H1 (cell line): ENCODE data around the gene MBTPS1. TPM values are rescaled to one million over a fixed set of nuclear protein-coding genes. Genes with fewer than 3 reads are reported as not detected.

Experiments used
- CTCF ChIA-PET: fragments of 300-600 bp; sonication (Branson Sonifier 250); formaldehyde crosslinking; loops from one replicate; lab custom pipeline; 2021; ENCODE audit not compliant: partially characterized antibody; lab: Charles Lee
- POLR2A ChIA-PET: fragments of 300-600 bp; sonication (Branson Sonifier 250); formaldehyde crosslinking; loops from one replicate; lab custom pipeline; 2021; ENCODE audit warnings: inconsistent platforms; ENCODE audit not compliant: partially characterized antibody; lab: Charles Lee
- DNase-seq, 2 experiments: peaks; one replicate each; pipeline versions ENCODE4 v3.0.0 to v3.0.0-alpha.2; 2010 to 2022; ENCODE audit warnings: low spot score in 2 of 2, low read depth in 1 of 2, mixed read lengths in 1 of 2
- FAIRE-seq: peaks from 2 replicates; lab custom pipeline; 2011; peaks lifted over from hg19 to GRCh38; lab: Jason Lieb, UNC
- H2AFZ ChIP-seq: 2 replicates; pipeline ENCODE4 v1.8.1; 2012; ENCODE audit warnings: low read length, inconsistent platforms
- H2AK5ac ChIP-seq: 2 replicates; pipeline ENCODE4 v1.6.1; 2013; ENCODE audit warnings: low read depth, low read length
- H2BK120ac ChIP-seq: replicated peaks from 2 replicates; pipeline ENCODE3; 2013; ENCODE audit warnings: low read depth, low read length, inconsistent platforms
- H2BK12ac ChIP-seq: 2 replicates; pipeline ENCODE4 v1.6.1; 2013; ENCODE audit warnings: low read depth, low read length
- H2BK15ac ChIP-seq: 2 replicates; pipeline ENCODE4 v1.6.1; 2013; ENCODE audit warnings: low read length
- H2BK20ac ChIP-seq: 2 replicates; pipeline ENCODE4 v1.6.1; 2013; ENCODE audit warnings: low read length
- H2BK5ac ChIP-seq: 2 replicates; pipeline ENCODE4 v1.6.1; 2013; ENCODE audit warnings: low read depth, low read length
- H3K14ac ChIP-seq: 2 replicates; pipeline ENCODE4 v1.6.1; 2013; ENCODE audit warnings: inconsistent platforms; ENCODE audit not compliant: insufficient read length
- H3K18ac ChIP-seq: 2 replicates; pipeline ENCODE4 v1.6.1; 2013; ENCODE audit warnings: low read length; ENCODE audit errors: extremely low read depth
- H3K23ac ChIP-seq: 2 replicates; pipeline ENCODE4 v1.6.1; 2013; ENCODE audit warnings: inconsistent platforms; ENCODE audit not compliant: insufficient read length
- H3K23me2 ChIP-seq: 2 replicates; pipeline ENCODE4 v1.6.1; 2013; ENCODE audit warnings: low read depth, low read length
- H3K27ac ChIP-seq: 2 replicates; pipeline ENCODE4 v1.6.1; 2011; ENCODE audit warnings: low read depth, low read length, inconsistent platforms
- H3K27me3 ChIP-seq, 4 experiments: replicated peaks in 1 of 4; 1 replicate in 1 of 4; 2 replicates in 3 of 4; pipeline versions ENCODE4 v1.6.1 to v1.8.1; 2011 to 2013; ENCODE audit warnings: low read length in 3 of 4, mild to moderate bottlenecking in 3 of 4, inconsistent platforms in 2 of 4, mixed read lengths in 2 of 4, moderate library complexity in 1 of 4; ENCODE audit not compliant: control insufficient read depth in 3 of 4, insufficient read depth in 3 of 4; ENCODE audit errors: extremely low read depth in 1 of 4
- H3K36me3 ChIP-seq, 4 experiments: 2 replicates each; pipeline versions ENCODE4 v1.6.1 to v1.8.1; 2011 to 2013; ENCODE audit warnings: mild to moderate bottlenecking in 4 of 4, low read length in 3 of 4, moderate library complexity in 2 of 4, control low read depth in 1 of 4, inconsistent platforms in 1 of 4; ENCODE audit not compliant: insufficient read depth in 4 of 4, control insufficient read depth in 2 of 4
- H3K4ac ChIP-seq: replicated peaks from 2 replicates; pipeline ENCODE3; 2013; ENCODE audit warnings: low read length, low read depth, mixed read lengths, inconsistent platforms; ENCODE audit not compliant: insufficient read length
- H3K4me1 ChIP-seq, 4 experiments: replicated peaks in 1 of 4; 1 replicate in 1 of 4; 2 replicates in 3 of 4; pipeline versions ENCODE4 v1.6.1 to v1.8.1; 2011 to 2013; ENCODE audit warnings: low read length in 3 of 4, inconsistent platforms in 2 of 4, mixed read lengths in 1 of 4; ENCODE audit not compliant: insufficient read depth in 4 of 4, control insufficient read depth in 3 of 4
- H3K4me2 ChIP-seq, 2 experiments: 2 replicates each; pipeline versions ENCODE4 v1.6.1 to v1.8.1; 2011 to 2013; ENCODE audit warnings: low read depth in 2 of 2, low read length in 2 of 2, control low read depth in 1 of 2, inconsistent platforms in 1 of 2, mild to moderate bottlenecking in 1 of 2; ENCODE audit not compliant: insufficient read depth in 1 of 2
- H3K4me3 ChIP-seq, 4 experiments: fragments of 200-600, 300-600 bp in 1 of 4; sonication (generic), shearing (Covaris generic), sonication (Bioruptor Twin) in 1 of 4; 2 replicates each; pipeline versions ENCODE4 v1.5.1 to v1.8.1; 2011 to 2016; ENCODE audit warnings: low read length in 4 of 4, low read depth in 3 of 4, control low read depth in 2 of 4, inconsistent platforms in 2 of 4, mild to moderate bottlenecking in 2 of 4, mixed read lengths in 1 of 4, moderate library complexity in 1 of 4; ENCODE audit not compliant: insufficient read depth in 2 of 4; ENCODE audit errors: extremely low read depth in 1 of 4
- H3K56ac ChIP-seq: replicated peaks from 2 replicates; pipeline ENCODE3; 2013; ENCODE audit warnings: low read depth, mild to moderate bottlenecking, mixed read lengths, low read length, inconsistent platforms; ENCODE audit not compliant: insufficient read length
- H3K79me1 ChIP-seq: 2 replicates; pipeline ENCODE4 v1.6.1; 2013; ENCODE audit warnings: low read depth, low read length, control low read depth
- H3K79me2 ChIP-seq, 2 experiments: 2 replicates each; pipeline versions ENCODE4 v1.6.1 to v1.8.1; 2012 to 2013; ENCODE audit warnings: low read length in 2 of 2, mild to moderate bottlenecking in 2 of 2, inconsistent platforms in 1 of 2; ENCODE audit not compliant: insufficient read depth in 2 of 2, control insufficient read depth in 1 of 2
- H3K9ac ChIP-seq, 4 experiments: replicated peaks in 1 of 4; 1 replicate in 1 of 4; 2 replicates in 3 of 4; pipeline versions ENCODE4 v1.6.1 to v1.8.1; 2011 to 2013; ENCODE audit warnings: low read depth in 3 of 4, low read length in 3 of 4, control low read depth in 2 of 4, mild to moderate bottlenecking in 2 of 4, moderate library complexity in 2 of 4, inconsistent platforms in 1 of 4; ENCODE audit errors: extremely low read depth in 1 of 4
- H3K9me3 ChIP-seq, 2 experiments: 2 replicates each; pipeline versions ENCODE4 v1.6.1 to v1.8.1; 2012 to 2013; ENCODE audit warnings: mild to moderate bottlenecking in 2 of 2, moderate library complexity in 2 of 2, control low read depth in 1 of 2, inconsistent platforms in 1 of 2, low read depth in 1 of 2, low read length in 1 of 2, mixed read lengths in 1 of 2; ENCODE audit not compliant: insufficient read depth in 2 of 2
- H4K20me1 ChIP-seq, 2 experiments: replicated peaks in 1 of 2; 2 replicates each; pipeline versions ENCODE3 to v1.8.1; 2011 to 2013; ENCODE audit warnings: inconsistent platforms in 2 of 2, low read length in 2 of 2, mild to moderate bottlenecking in 1 of 2; ENCODE audit not compliant: insufficient read depth in 2 of 2, control insufficient read depth in 1 of 2
- H4K5ac ChIP-seq: 2 replicates; pipeline ENCODE4 v1.6.1; 2013; ENCODE audit warnings: low read length, low read depth, mixed read lengths, inconsistent platforms; ENCODE audit not compliant: insufficient read length
- H4K8ac ChIP-seq: 2 replicates; pipeline ENCODE4 v1.8.0; 2013; ENCODE audit warnings: mild to moderate bottlenecking, moderate library complexity, low read length, inconsistent platforms; ENCODE audit not compliant: insufficient read depth; ENCODE audit errors: extremely low read depth
- H4K91ac ChIP-seq: replicated peaks from 2 replicates; pipeline ENCODE3; 2013; ENCODE audit warnings: low read length, mixed read lengths, inconsistent platforms; ENCODE audit not compliant: insufficient read length
- ASH2L ChIP-seq: fragments of 200-600, 300-600 bp; sonication (generic); IDR thresholded peaks from one replicate; pipeline ENCODE4 v1.7.1; 2017; ENCODE audit warnings: low read length
- CREB1 ChIP-seq: IDR thresholded peaks from 2 replicates; pipeline ENCODE4 v1.6.1; 2012; ENCODE audit warnings: inconsistent platforms
- CTBP2 ChIP-seq: IDR thresholded peaks from 2 replicates; pipeline ENCODE4 v1.7.0; 2011; ENCODE audit warnings: borderline replicate concordance, mild to moderate bottlenecking, moderate library complexity, mixed read lengths, low read length; ENCODE audit not compliant: insufficient read depth, insufficient read length
- EP300 ChIP-seq, 2 experiments: IDR thresholded peaks; 1 replicate in 1 of 2; 2 replicates in 1 of 2; pipeline ENCODE4 v1.6.1; 2011 to 2012; ENCODE audit warnings: low read depth in 2 of 2, low read length in 2 of 2, mild to moderate bottlenecking in 2 of 2, borderline replicate concordance in 1 of 2, inconsistent platforms in 1 of 2, moderate library complexity in 1 of 2
- FOSL1 ChIP-seq: IDR thresholded peaks from 2 replicates; pipeline ENCODE4 v1.6.1; 2011; ENCODE audit warnings: mild to moderate bottlenecking, low read depth, low read length, moderate library complexity; ENCODE audit not compliant: insufficient read depth
- KDM1A ChIP-seq: fragments of 200-600, 300-600 bp; sonication (generic); IDR thresholded peaks from 2 replicates; pipeline ENCODE4 v1.7.1; 2016; ENCODE audit warnings: mild to moderate bottlenecking, low read length, borderline replicate concordance
- MAX ChIP-seq: IDR thresholded peaks from 2 replicates; pipeline ENCODE4 v1.6.1; 2012; ENCODE audit warnings: inconsistent platforms
- SAP30 ChIP-seq: fragments of 300-600 bp; sonication (generic); IDR thresholded peaks from 2 replicates; pipeline ENCODE4 v1.7.1; 2012; ENCODE audit warnings: low read length, moderate library complexity, mild to moderate bottlenecking, inconsistent platforms; ENCODE audit not compliant: insufficient read depth, insufficient replicate concordance
- SUZ12 ChIP-seq: fragments of 200-600 bp; sonication (generic); IDR thresholded peaks from 2 replicates; pipeline ENCODE4 v1.6.1; 2012; ENCODE audit warnings: mild to moderate bottlenecking, inconsistent platforms, low read length, moderate library complexity, mixed read lengths
- TBP ChIP-seq: IDR thresholded peaks from 2 replicates; pipeline ENCODE4 v1.6.1; 2011; ENCODE audit warnings: low read depth, low read length, improper control_type of control experiment
- TCF12 ChIP-seq: IDR thresholded peaks from 2 replicates; pipeline ENCODE4 v1.6.1; 2011; ENCODE audit warnings: low read depth, mild to moderate bottlenecking, low read length
- WGBS, 2 experiments: shearing (Covaris generic) in 1 of 2; methylation state at CpG; one replicate each; pipeline versions ENCODE4 v1.1.6 to v1.1.7; 2013 to 2015; ENCODE audit warnings: low lambda C conversion rate in 2 of 2, mixed read lengths in 2 of 2, inconsistent platforms in 1 of 2, low coverage in 1 of 2, missing lambda C conversion rate in 1 of 2; ENCODE audit not compliant: insufficient replicate concordance in 2 of 2, insufficient coverage in 1 of 2, insufficient read length in 1 of 2; ENCODE audit errors: extremely low coverage in 1 of 2, missing lambda C conversion rate in 1 of 2; 5-methylcytosine and 5-hydroxymethylcytosine counted together
- polyA plus RNA-seq, 7 experiments: library from polyadenylated mRNA; depleted of rRNA in 3 of 7; stranded (reverse) in 5 of 7; unstranded in 2 of 7; fragments of >200 nt in 5 of 7; fragments of 200-250 nt in 2 of 7; gene quantifications; 1 replicate in 5 of 7; 2 replicates in 1 of 7; 4 replicates in 1 of 7; pipeline versions ENCODE4 v1.2.1 to v1.2.3, GENCODE V29; 2011 to 2013; ENCODE audit warnings: missing spikeins in 2 of 7, mixed read lengths in 2 of 7
- total RNA-seq: library from RNA; stranded (reverse); fragmentation: NEBNext Ultra II Directional; extraction: Animal tissue kit (Norgen Biotek cat#: 25700); gene quantifications from 2 replicates; pipeline ENCODE4 v1.2.1, GENCODE V29; 2021

The MBTPS1 gene
- total and polyA plus RNA-seq, 2 of the 8 experiments (the other 6 are each of a cell fraction or from before 2014, with no cell fraction given), result 30.6 to 53.3 TPM

- Histone ChIP-seq H3K56ac (no peak overlapping the region), H2AK5ac (no peak overlapping the region), H3K4me1 (no peaks in the 10 kb centered on the region), H2BK15ac (no peak overlapping the region), H2AFZ (no peak overlapping the region), H2BK5ac (no peak overlapping the region), H2BK20ac (no peak overlapping the region), H3K18ac (no peak overlapping the region), H3K27ac (no peak overlapping the region), H3K4me3 (no peak overlapping the region), H3K4me2 (no peak overlapping the region), H2BK12ac (no peak overlapping the region), H3K23me2 (no peaks in the 10 kb centered on the region), H4K5ac (no peak overlapping the region), H2BK120ac (no peak overlapping the region), H4K8ac (no peak overlapping the region), H4K20me1 (peaks cover 10 to 17% of the 10 kb centered on the region in 2 experiments), H3K23ac (no peak overlapping the region), H3K9me3 (no peaks in the 10 kb centered on the region), H3K14ac (no peak overlapping the region), H3K9ac (no peak overlapping the region; a peak in 1 of 7 replicates), H4K91ac (no peak overlapping the region), H3K27me3 (peaks cover 0 to 1% (median 0%) of the 10 kb centered on the region in 4 experiments; a peak in 1 of 7 replicates), H3K4ac (no peak overlapping the region), H3K36me3 (peaks cover 0 to 8% (median 4%) of the 10 kb centered on the region in 4 experiments; a peak in 2 of 8 replicates), H3K79me2 (peaks cover 0 to 71% of the 10 kb centered on the region in 2 experiments; a peak in 2 of 4 replicates), H3K79me1 (peaks cover 8% of the 10 kb centered on the region; the same call in 1 of the 2 replicates)
- DNase-seq, result no peak
- ChIA-PET POLR2A (interaction anchor here (1.8 kb wide), 1 partner anchor 12 kb away, joined by 6 read pairs; the partner anchor contains the start of gene MBTPS1), CTCF (interaction anchor here (1.1 to 5.1 kb wide), 2 partner anchors 18 to 37 kb away, joined by 3 to 27 read pairs; no protein-coding TSS in a partner anchor)
- no peak for TF ChIP-seq KDM1A
- TF ChIP-seq TBP, result no peak
- no peak for TF ChIP-seq CREB1
- TF ChIP-seq MAX, result no peak
- TF ChIP-seq SAP30, result no peak
- no peak for TF ChIP-seq TCF12
- TF ChIP-seq SUZ12, result no peak
- no peak for TF ChIP-seq CTBP2
- TF ChIP-seq FOSL1, result no peak
- no peak for TF ChIP-seq EP300 (IDR thresholded peaks at IDR 0.05; ENCODE audit: borderline replicate concordance in 1 of 2, low read depth in 2 of 2, low read length in 2 of 2)
- TF ChIP-seq ASH2L, result no peak
- FAIRE-seq, result no peak
- 90% methylated on average over 5 of the region's 5 CpGs; no CpG with 5 or more reads in 1 of the 2 experiments for WGBS, 2 experiments
These were observed 13.1 kb downstream of the MBTPS1 start for GRCh38 chr16:84103678-84104077.
